Peyer's patch (tissue), 4 donors: Measurements from ENCODE around the gene MAPK1.
"Not testable (repeated sequence)": the region's sequence is repeated elsewhere in the genome, so short reads cannot be mapped to it uniquely, and the experiment has no call there.

Experiments
- POLR2A ChIP-seq, 2 donors: fragments of 450-650 bp; IDR thresholded peaks; one replicate each; pipeline ENCODE4 v1.5.1; 2017; ENCODE audit warnings: antibody characterized with exemption in 2 of 2, mild to moderate bottlenecking in 2 of 2, moderate library complexity in 2 of 2
- TF ChIP-seq, protein P1 (sequence below), 6 experiments: fragments of 450-650 bp in 4 of 6; fragments of 200-600 bp in 2 of 6; sonication (generic) in 1 of 6; IDR thresholded peaks; one replicate each; pipeline ENCODE4 v1.5.1; 2017 to 2019; ENCODE audit warnings: antibody characterized with exemption in 6 of 6, mild to moderate bottlenecking in 3 of 6, moderate library complexity in 1 of 6

GRCh38 chr22:21882754-21883333 is 15.4 kb upstream of the MAPK1 start:
- not testable (repeated sequence) for TF ChIP-seq POLR2A (IDR thresholded peaks at IDR 0.05)
- TF ChIP-seq, protein P1, sequence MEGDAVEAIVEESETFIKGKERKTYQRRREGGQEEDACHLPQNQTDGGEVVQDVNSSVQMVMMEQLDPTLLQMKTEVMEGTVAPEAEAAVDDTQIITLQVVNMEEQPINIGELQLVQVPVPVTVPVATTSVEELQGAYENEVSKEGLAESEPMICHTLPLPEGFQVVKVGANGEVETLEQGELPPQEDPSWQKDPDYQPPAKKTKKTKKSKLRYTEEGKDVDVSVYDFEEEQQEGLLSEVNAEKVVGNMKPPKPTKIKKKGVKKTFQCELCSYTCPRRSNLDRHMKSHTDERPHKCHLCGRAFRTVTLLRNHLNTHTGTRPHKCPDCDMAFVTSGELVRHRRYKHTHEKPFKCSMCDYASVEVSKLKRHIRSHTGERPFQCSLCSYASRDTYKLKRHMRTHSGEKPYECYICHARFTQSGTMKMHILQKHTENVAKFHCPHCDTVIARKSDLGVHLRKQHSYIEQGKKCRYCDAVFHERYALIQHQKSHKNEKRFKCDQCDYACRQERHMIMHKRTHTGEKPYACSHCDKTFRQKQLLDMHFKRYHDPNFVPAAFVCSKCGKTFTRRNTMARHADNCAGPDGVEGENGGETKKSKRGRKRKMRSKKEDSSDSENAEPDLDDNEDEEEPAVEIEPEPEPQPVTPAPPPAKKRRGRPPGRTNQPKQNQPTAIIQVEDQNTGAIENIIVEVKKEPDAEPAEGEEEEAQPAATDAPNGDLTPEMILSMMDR (IDR thresholded peaks at IDR 0.05) = not testable (repeated sequence)
